ENCODE data around the gene HRK. TPM values are rescaled to one million over a fixed set of nuclear protein-coding genes. Genes with fewer than 3 reads are reported as not detected.

Gene HRK
- total and polyA plus RNA-seq, 2 of the 13 experiments (the other 11 are each of a cell fraction or from before 2014, with no cell fraction given), result 0.02 TPM; not detected in 1

GRCh38 chr12:116807546-116807945 lies 73.7 kb downstream of the HRK start (continued):
- no peak for TF ChIP-seq ATF4 (CRISPR knock-in tag; IDR thresholded peaks at IDR 0.05)
- no peak for TF ChIP-seq ZBTB4 (CRISPR knock-in tag; IDR thresholded peaks at IDR 0.05; ENCODE audit: borderline replicate concordance)
- no peak for TF ChIP-seq ZNF30 (CRISPR knock-in tag; IDR thresholded peaks at IDR 0.05)

DNA sequence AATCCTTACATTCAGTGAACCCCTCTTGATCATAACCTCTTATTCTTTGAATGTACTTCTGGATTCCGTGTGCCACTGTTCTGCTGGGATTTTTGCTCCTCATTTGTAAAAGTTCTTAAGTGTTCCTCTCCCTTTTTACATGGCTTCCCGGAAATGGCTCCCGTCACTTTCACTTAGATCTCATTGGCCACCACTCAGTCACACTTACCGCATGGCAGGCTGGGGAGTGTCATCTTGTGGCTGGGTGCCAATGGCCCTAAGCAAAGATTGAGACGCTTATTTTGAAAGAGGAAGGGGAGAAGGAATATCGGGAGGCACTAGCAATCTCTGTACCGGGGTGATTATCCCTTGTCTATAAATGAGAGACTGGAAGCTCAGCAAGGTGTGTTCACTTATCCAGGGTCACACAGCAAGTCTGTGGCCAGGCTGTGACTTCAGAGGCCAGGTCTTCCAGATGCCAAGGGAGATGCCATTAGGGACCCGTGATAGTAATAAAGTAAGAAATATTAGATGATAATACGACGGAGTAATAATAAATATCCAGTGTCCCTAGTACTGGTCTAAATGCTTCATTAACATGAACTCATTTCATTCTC lies 74.3 kb downstream of the HRK start:
- no peaks in the 10 kb centered on the region for H3K36me3 ChIP-seq (replicated peaks in 1 of 2; ENCODE audit: control insufficient read depth in 1 of 2, insufficient read depth in 2 of 2, low read length in 2 of 2)
- BruUV-seq (replicated peaks), result no TSS peak
- intact Hi-C loops (cut with micrococcal nuclease; ENCODE audit: unreplicated experiment) (no loop called here), in situ Hi-C loops (cut with HindIII; ENCODE audit: extremely low pct_ligation_motif_present, low pct_unique_long_range_greater_than_20kb) (no loop called here)
- no peak for FAIRE-seq
- POLR2A ChIA-PET, result no interaction called here
- H3K4me2 ChIP-seq (ENCODE audit: low read depth, low read length), result no peak overlapping the region
- ATAC-seq, result no peak
- no peaks in the 10 kb centered on the region for H3K79me2 ChIP-seq (ENCODE audit: insufficient read depth, low read length)
- H4K20me1 ChIP-seq (ENCODE audit: insufficient read depth, low read length), result no peaks in the 10 kb centered on the region
- 92% methylated on average over 10 of the region's 10 CpGs for WGBS (ENCODE audit: low lambda C conversion rate)
- no peak overlapping the region for H2AFZ ChIP-seq (ENCODE audit: low read length)
- H3K9me3 ChIP-seq (ENCODE audit: low read length), result no peaks in the 10 kb centered on the region
- H3K27ac ChIP-seq (ENCODE audit: extremely low read length, insufficient read depth, low read length), result no peak overlapping the region
- DNase-seq (ENCODE audit: low spot score), result no peak
- H3K4me3 ChIP-seq (replicated peaks in 1 of 3; ENCODE audit: insufficient read depth in 1 of 3, low read depth in 2 of 3, low read length in 3 of 3), result no peak overlapping the region
- H3K4me1 ChIP-seq (ENCODE audit: insufficient read depth, low read length), result no peaks in the 10 kb centered on the region
- CTCF ChIA-PET (ENCODE audit: low intra/inter-chr PET ratio, low total read pairs), result no interaction called here
- no peak for TF ChIP-seq ZBTB21 (CRISPR knock-in tag; IDR thresholded peaks at IDR 0.05)
- TF ChIP-seq, protein P1, sequence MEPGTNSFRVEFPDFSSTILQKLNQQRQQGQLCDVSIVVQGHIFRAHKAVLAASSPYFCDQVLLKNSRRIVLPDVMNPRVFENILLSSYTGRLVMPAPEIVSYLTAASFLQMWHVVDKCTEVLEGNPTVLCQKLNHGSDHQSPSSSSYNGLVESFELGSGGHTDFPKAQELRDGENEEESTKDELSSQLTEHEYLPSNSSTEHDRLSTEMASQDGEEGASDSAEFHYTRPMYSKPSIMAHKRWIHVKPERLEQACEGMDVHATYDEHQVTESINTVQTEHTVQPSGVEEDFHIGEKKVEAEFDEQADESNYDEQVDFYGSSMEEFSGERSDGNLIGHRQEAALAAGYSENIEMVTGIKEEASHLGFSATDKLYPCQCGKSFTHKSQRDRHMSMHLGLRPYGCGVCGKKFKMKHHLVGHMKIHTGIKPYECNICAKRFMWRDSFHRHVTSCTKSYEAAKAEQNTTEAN (CRISPR knock-in tag; conservative IDR thresholded peaks at IDR 0.05), result no peak
- TF ChIP-seq HNRNPH1 (optimal IDR thresholded peaks at IDR 0.05; ENCODE audit: low read depth, low read length), result no peak
- no peak for TF ChIP-seq CHCHD3 (CRISPR knock-in tag; IDR thresholded peaks at IDR 0.05)
- TF ChIP-seq, protein P2, sequence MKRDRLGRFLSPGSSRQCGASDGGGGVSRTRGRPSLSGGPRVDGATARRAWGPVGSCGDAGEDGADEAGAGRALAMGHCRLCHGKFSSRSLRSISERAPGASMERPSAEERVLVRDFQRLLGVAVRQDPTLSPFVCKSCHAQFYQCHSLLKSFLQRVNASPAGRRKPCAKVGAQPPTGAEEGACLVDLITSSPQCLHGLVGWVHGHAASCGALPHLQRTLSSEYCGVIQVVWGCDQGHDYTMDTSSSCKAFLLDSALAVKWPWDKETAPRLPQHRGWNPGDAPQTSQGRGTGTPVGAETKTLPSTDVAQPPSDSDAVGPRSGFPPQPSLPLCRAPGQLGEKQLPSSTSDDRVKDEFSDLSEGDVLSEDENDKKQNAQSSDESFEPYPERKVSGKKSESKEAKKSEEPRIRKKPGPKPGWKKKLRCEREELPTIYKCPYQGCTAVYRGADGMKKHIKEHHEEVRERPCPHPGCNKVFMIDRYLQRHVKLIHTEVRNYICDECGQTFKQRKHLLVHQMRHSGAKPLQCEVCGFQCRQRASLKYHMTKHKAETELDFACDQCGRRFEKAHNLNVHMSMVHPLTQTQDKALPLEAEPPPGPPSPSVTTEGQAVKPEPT (CRISPR knock-in tag; IDR thresholded peaks at IDR 0.05; ENCODE audit: low read depth), result no peak
- no peak for TF ChIP-seq ZNF589 (CRISPR knock-in tag; conservative IDR thresholded peaks at IDR 0.05)
- no peaks in the 10 kb centered on the region for H3K27me3 ChIP-seq (ENCODE audit: control insufficient read depth in 1 of 2, insufficient read depth in 2 of 2, low read length in 2 of 2)
- H3K9ac ChIP-seq (ENCODE audit: insufficient read depth, low read depth, low read length), result no peak overlapping the region
